Measurements from ENCODE around the gene SDK2. TPM values are rescaled to one million over a fixed set of nuclear protein-coding genes. Genes with fewer than 3 reads are reported as not detected.

Gene SDK2
- total and polyA plus RNA-seq, 2 of the 8 experiments (the other 6 are each of a cell fraction or from before 2014, with no cell fraction given), result 3.9 to 4.1 TPM

DNA sequence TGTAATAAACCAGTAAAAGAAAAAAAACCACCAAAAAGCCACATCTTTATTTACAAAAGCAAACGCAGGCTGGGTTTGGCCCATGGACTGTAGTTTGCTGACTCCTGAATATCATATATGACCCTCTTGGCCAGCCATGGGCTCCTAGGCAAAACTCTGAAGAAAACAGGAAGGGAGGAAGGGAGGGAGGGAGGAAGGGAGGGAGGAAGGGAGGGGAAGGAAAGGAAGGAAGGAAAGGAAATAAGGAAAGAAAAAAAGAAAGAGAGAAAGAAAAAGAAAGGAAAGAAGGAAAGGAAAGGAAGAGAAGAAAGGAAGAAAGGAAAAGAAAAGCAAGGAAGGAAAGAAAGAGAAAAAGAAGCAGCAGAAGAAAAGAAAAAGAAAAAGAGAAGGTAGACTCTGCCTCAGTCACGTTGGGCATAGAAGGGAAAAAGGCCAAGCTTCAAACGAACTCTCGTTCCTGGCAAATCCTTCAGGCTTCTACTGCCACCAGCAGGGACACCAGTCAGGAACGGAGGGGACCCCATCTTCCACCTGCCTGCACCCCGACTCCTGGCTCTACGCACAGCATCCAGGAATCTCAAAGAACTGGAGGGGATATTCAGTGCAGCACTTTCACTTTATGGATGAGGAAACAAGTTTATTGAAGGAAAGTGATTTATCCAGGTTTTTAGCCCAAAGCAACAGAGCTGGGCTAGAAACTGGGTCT lies 354.5 kb downstream of the SDK2 start (continued):
- TF ChIP-seq, protein P1, sequence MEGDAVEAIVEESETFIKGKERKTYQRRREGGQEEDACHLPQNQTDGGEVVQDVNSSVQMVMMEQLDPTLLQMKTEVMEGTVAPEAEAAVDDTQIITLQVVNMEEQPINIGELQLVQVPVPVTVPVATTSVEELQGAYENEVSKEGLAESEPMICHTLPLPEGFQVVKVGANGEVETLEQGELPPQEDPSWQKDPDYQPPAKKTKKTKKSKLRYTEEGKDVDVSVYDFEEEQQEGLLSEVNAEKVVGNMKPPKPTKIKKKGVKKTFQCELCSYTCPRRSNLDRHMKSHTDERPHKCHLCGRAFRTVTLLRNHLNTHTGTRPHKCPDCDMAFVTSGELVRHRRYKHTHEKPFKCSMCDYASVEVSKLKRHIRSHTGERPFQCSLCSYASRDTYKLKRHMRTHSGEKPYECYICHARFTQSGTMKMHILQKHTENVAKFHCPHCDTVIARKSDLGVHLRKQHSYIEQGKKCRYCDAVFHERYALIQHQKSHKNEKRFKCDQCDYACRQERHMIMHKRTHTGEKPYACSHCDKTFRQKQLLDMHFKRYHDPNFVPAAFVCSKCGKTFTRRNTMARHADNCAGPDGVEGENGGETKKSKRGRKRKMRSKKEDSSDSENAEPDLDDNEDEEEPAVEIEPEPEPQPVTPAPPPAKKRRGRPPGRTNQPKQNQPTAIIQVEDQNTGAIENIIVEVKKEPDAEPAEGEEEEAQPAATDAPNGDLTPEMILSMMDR (IDR thresholded peaks at IDR 0.05; ENCODE audit: control extremely low read depth in 1 of 3, insufficient read depth in 1 of 3, low read depth in 1 of 3, low read length in 3 of 3), result no peak
- TF ChIP-seq GABPA (IDR thresholded peaks at IDR 0.05; ENCODE audit: borderline replicate concordance, insufficient read depth, low read length) (no peak), CBX8 (IDR thresholded peaks at IDR 0.05; ENCODE audit: borderline replicate concordance, low read depth, low read length) (no peak), CHD1 (IDR thresholded peaks at IDR 0.05; ENCODE audit: low read depth, low read length) (no peak), POLR2AphosphoS5 (IDR thresholded peaks at IDR 0.05; ENCODE audit: low read depth, low read length) (no peak), JUN (IDR thresholded peaks at IDR 0.05; ENCODE audit: low read depth, low read length) (no peak), JUND (IDR thresholded peaks at IDR 0.05; ENCODE audit: low read length) (no peak)
- TF ChIP-seq, protein P2, sequence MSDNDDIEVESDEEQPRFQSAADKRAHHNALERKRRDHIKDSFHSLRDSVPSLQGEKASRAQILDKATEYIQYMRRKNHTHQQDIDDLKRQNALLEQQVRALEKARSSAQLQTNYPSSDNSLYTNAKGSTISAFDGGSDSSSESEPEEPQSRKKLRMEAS (IDR thresholded peaks at IDR 0.05), result no peak
